GM13976 (cell line): ENCODE measurements around the gene DAGLB.

Experiments used
- DNase-seq: peaks from one replicate; pipeline ENCODE4 v3.0.0; 2012; ENCODE audit warnings: low spot score
- CTCF ChIP-seq: IDR thresholded peaks from 2 replicates; pipeline ENCODE4 v1.5.1; 2012; ENCODE audit warnings: borderline replicate concordance, mild to moderate bottlenecking; ENCODE audit not compliant: insufficient read depth; ENCODE audit errors: extremely low read depth, missing control alignments, control extremely low read depth
- in situ Hi-C: fragments of 300-500 bp; cut with MboI; formaldehyde crosslinking; loops from one replicate; pipeline ENCODE4 v1.12.0; 2022; ENCODE audit warnings: low sequenced_read_pairs, mixed read lengths, inconsistent platforms; ENCODE audit not compliant: unreplicated experiment

DAGLB gene

GRCh38 chr7:6394114-6394513 is 53.6 kb downstream of the DAGLB start:
- in situ Hi-C loops: no loop called here
- DNase-seq: no peak
- no peak for TF ChIP-seq CTCF

- no peak for DNase-seq
- in situ Hi-C loops: no loop called here
- TF ChIP-seq CTCF: no peak
Observed at GRCh38 chr7:6393667-6394056, 54.1 kb downstream of the DAGLB start.

GRCh38 chr7:6392712-6393666 is 54.8 kb downstream of the DAGLB start:
- no peak for TF ChIP-seq CTCF
- in situ Hi-C loops: no loop called here
- DNase-seq: no peak

GRCh38 chr7:6389728-6390127 is 58.0 kb downstream of the DAGLB start:
- DNase-seq: no peak
- in situ Hi-C loops: no loop called here
- TF ChIP-seq CTCF: no peak

GRCh38 chr7:6387734-6388294 is 59.9 kb downstream of the DAGLB start:
- no peak for TF ChIP-seq CTCF
- DNase-seq: no peak
- in situ Hi-C loops: no loop called here

GRCh38 chr7:6386779-6387178 is 61.0 kb downstream of the DAGLB start:
- in situ Hi-C loops: no loop called here
- no peak for DNase-seq
- TF ChIP-seq CTCF: no peak
